ENCODE measurements around the gene PRMT1.

PRMT1 gene

DNA sequence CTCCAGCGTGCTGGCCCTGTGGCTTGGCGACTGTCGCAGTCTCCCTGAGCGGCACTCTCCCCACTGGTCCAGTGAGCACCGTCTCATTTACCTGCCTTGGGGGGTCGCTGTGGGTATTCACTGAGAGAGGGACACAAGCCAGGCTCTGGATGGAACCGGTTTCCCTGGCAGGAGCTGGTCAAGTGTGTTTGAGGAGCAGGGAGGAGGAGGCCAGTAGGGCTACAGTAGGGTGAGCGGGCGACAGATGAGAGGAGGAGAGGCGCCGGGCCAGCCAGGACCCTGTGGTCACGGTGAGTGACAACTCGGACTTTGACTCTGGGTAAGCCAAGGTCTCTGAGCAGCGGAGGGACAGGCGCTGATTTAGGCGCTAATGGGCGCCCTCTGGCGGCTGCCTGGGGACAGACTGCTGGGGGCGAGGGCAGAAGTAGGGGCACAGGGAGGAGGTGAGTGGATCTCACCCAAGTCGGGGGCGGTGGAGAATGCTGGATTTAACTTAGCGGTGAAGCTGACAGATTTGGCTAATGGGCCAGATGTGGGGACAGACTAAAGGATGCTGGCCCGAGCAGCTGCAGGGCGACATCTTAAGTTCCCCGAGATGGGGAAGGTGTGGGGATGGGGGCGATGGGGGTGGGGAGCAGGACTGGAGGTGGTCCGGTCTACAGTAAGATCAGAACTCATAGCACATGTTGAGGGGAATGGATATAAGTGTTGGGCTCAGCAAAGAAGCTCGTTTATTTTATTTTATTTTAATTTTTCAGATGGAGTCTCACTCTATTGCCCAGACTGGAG is 4.7 kb upstream of the PRMT1 start:
- peak; percentile 75 for DNase-seq

GRCh38 chr19:49676136-49676783 is 811 bp upstream of the PRMT1 start:
- DNase-seq = no peak

DNA sequence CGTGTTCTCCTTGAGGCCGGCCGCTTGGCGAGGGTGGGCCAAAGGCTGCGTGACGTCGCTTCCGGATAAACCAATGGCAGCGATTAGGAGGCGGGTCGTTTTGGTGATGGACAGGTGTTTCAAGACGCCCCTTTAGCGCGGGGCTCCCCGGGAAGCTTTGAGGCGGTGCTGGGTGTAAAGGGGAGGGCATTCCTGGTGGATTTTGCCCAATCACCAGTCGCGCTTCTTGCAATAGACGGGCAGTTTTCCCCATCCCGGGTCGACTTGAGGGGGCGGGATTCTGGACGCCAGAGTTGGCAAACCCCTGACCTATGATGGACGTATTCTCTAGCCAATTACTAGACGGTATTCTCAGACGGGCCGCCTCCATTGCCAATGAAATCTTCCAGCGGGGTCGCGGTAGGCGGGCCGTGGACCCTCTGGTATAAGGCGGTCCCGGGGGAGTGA is 264 bp upstream of the PRMT1 start:
- DNase-seq = peak; percentile 97

GRCh38 chr19:49677901-49678674 is 1.0 kb downstream of the PRMT1 start:
- DNase-seq = peak; percentile 80

DNA sequence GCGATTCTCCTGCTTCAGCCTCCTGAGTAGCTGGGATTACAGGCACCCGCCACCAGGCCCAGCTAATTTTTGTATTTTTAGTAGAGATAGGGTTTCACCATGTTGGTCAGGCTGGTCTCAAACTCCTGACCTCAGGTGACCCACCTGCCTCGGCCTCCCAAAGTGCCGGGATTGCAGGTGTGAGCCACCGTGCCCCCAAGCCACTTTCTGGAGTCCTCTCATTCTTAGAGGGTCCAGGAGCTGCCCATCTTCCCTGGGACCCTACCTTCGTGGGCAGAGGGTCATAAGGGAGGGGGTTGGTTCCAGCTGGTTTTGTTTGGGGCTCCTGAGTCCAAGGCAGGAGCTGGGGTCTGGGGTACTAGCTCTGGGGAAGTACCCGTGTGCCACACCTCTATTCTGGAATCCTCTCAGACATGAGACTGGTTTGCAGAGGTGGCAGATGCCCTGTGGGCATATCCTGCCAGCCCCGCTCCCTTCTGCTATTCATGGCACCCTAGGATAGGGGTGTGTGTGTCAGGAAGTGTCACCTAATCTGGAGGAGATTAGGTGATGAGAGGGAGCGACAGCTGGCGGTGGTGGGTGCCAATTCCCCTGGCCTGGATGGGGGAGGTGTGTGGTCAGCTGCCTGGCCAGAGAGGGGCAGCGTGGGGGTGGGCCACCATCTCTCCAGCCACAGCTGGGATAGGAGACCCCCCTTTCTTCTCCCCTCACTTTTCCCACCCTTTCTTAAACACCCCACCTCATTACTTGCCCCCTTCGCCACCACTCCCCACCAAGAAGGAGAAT is 2.1 kb downstream of the PRMT1 start:
- DNase-seq = no peak

DNA sequence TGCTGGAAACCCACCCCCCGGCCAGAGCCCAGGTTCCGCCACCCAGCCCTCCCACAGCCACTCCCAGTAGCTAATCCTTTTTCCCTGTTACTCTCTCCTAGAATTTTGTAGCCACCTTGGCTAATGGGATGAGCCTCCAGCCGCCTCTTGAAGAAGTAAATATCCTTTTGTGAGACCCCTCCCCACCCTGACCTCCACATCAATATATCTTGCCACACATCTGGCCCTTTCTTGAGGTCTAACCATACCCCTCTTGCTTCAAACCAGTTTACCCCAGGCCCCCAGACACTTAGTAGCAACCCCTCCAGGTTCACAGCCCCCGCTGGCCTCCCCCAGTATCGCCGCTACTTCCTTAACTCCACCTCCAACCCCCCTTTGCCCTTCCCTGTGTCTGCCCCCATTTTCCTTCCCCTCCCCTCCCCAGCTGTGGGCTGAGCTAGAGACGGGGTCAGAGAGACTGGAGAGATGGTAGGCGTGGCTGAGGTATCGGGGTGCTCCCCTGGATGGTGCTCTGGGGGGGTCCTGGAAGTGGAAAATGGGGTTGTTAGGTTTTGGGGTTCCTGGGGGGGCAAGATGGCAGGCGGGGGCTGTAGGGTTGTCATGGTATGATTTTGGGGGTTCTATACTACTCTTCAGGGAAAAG is 2.8 kb downstream of the PRMT1 start:
- no peak for DNase-seq

DNA sequence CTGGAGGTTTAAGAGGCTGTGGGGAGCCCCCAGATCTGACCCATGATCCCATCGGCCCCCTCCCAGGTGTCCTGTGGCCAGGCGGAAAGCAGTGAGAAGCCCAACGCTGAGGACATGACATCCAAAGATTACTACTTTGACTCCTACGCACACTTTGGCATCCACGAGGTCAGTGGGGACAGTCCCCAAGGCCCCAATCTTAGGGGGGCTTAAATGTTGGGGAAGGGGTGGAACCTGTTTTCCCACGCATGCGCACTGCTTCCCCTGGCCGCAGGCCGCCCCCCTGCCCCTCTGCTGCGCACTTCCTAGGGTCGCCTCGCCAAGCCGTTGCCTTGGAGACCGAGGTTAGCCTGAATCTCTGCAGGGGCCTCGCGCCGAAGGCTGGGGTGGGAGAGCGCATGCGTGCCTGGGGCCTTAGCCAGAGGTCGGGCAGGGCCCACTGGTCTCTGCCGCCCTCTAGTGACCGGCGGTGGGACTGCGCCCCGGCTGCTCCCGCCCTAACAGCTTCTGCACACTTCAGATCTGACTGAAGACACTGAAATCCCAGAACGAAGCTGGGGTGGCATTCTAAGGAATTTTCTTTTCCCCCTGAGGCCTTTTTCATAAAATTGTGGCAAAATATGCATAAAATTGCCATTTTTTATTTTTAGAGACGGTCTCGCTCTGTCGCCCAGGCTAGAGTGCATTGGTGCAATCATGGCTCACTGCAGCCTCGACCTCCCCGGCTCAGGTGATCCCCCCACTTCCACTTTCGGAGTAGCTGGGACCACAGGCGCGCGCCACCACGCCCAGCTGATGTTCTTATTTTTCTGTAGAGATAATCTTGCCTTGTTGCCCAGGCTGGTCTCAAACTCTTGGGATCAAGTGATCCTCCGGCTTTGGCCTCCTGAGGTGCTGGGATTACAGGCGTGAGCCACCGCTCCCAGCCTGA is 3.6 kb downstream of the PRMT1 start:
- DNase-seq = peak; percentile 95

DNA sequence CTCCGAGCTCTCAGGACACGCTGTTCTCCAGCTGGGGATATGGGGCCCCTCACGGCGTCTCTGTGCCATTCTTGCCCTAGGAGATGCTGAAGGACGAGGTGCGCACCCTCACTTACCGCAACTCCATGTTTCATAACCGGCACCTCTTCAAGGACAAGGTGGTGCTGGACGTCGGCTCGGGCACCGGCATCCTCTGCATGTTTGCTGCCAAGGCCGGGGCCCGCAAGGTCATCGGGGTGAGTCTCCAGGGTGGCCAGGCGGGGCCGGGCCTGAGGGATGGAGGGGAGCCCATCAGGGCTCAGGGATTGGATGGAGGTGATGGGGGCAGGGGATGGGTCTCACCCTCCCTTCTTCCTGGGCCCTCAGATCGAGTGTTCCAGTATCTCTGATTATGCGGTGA is 4.8 kb downstream of the PRMT1 start:
- no peak for DNase-seq

- no peak for DNase-seq
These were observed 5.2 kb downstream of the PRMT1 start for GRCh38 chr19:49682274-49682673.

DNA sequence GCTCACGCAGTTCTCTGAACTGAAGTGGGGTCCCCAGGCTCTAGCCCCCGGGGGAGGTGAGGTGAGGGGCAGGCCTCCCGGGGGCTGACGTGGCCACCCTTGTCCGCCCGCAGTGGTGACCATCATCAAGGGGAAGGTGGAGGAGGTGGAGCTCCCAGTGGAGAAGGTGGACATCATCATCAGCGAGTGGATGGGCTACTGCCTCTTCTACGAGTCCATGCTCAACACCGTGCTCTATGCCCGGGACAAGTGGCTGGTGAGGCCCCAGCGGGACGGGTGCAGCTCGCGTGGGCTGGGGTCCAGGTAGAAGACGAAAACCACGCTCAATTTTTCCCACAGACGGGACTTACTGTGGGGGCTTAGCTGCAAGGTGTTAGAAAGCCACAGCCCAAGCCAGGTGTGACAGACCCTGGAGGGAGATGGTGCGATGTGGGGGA is 6.8 kb downstream of the PRMT1 start:
- DNase-seq = no peak

DNA sequence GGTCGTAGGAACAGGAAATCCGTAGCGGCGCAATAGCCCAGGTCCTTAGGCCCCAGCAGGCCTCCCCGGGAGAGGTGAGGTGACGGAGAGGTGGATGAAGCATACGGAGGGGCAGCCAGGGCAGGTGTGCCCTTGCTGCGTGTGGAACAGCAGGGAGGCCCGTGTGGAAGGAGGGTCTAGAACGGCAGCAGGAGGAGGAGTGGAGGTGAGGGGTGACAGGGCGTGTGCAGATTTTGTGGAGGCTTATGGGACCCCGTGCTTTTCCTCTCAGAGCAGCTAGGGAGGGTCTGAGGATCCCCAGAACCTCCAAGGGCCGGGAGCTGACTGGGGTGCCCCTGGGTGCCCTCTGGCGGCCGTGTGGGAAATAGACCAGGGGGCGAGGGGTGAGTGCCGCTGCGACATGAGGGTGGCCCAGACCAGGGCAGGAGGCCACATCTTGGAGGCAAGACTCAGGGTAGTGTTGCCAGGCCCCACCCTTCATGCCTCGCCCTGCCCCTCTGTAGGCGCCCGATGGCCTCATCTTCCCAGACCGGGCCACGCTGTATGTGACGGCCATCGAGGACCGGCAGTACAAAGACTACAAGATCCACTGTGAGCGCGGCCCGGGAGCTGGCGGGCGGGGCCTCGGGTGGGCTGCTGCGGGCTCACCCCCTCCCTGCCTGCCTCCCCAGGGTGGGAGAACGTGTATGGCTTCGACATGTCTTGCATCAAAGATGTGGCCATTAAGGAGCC is 7.3 kb downstream of the PRMT1 start:
- no peak for DNase-seq

DNA sequence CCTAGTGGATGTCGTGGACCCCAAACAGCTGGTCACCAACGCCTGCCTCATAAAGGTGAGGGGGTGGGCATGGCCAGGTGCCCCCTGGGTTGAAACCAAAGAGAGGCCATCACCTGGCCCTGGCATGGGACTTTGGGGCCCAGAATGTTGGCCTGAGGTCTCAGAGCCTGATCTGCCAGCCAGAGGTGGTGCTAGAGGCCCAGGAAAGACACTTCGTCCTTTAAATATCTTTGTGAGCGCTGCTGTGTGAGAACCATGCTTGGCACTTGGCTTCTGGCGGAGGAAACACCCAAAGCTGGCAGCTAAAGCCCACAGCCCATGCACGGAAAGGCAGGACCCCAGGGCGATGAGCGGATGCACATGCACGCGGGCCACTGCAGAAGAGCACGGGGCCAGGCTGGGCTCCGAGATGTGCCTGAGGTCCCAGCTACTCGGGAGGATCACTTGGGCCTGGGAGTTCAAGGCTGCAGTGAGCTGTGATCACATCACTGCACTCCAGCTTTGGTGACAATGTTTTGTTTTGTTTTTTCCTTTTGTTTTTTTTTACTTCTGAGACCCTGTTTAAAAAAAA is 8.0 kb downstream of the PRMT1 start:
- no peak for DNase-seq

DNA sequence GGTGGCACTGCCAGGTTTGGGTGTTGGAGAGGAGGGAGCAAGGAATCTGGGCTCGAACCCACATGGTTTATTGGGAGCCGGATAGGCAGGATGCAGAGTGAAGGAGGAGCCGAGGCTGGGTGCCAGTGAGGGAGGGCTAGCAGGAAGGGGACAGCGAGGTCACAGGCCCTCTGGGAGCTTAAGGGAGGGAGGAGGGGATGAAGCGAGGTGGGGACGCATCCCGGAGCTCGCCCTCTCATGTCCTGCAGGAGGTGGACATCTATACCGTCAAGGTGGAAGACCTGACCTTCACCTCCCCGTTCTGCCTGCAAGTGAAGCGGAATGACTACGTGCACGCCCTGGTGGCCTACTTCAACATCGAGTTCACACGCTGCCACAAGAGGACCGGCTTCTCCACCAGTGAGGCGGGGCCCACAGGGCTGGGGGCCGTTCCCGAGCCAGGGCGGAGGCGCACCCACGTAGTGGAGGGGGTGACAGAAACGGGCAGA is 8.8 kb downstream of the PRMT1 start:
- DNase-seq = no peak

GRCh38 chr19:49686503-49687088 is 9.5 kb downstream of the PRMT1 start:
- no peak for DNase-seq

GRCh38 chr19:49687150-49687549 is 10.1 kb downstream of the PRMT1 start:
- no peak for DNase-seq

DNA sequence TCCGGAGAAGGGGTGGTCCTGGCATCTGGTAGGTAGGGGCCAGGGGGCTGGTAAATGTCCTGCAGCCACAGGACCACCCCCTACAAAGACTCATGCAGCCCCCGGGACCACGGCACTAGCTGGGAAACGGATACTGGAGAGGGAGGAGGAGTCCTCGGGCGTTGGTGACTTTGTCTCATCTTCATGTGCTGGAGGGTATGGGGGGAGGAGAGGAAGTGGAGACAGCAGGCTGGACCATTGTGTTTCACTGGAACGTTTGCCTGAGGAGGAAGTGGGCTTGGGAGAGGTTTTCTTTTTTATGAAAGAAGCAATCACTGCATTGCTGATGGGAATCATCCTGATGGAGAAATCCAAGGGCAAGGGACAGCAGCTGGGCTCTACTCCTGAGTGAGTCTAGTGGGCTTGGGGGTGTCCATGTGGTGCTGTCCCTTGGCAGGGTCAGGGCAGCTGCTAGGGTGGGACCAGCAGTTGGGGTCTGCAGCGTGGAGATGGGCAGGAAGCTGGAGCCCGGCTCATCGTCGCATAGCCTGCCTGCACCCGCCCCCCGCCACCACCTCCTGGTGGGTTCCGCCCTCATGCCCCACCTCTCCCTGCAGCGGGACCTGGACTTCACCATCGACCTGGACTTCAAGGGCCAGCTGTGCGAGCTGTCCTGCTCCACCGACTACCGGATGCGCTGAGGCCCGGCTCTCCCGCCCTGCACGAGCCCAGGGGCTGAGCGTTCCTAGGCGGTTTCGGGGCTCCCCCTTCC is 10.7 kb downstream of the PRMT1 start:
- no peak for DNase-seq

DNA sequence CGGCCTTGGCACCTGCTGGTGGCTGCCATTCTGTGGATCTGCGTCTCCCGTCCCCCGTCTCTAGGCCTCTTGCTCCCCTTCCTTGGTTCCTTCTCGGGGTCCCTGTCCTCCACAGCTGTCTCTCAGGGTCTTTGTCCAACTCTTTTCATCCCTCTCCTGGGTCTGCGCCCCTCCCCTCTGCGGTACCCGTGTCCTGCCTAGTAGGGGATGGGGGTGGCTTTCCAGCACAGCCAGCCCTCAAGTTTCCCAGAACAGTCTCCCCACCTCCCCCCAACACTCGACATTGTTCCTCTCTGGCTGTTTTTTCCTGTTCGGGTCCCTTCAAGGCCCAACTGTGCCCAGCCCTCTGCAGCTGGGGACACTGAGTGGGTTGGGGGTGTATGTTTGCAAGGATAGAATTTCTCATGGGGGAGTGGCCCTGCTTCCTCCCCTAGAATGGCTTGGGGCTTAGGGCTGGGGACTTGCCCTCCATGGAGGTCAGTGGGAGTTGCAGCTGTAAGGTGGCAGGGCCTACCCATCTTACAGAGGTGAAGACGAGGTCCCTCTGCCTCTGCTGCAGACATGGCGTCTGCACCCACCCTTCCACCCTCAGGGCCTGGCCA is 11.6 kb downstream of the PRMT1 start:
- DNase-seq = no peak
